GM23338 (cell line): ENCODE data around the gene DCUN1D4. TPM values are rescaled to one million over a fixed set of nuclear protein-coding genes. Genes with fewer than 3 reads are reported as not detected.

ENCODE experiments used
- ATAC-seq: fragments of 200-7000 bp; cut with Tn5 transposase; 3 replicates; pipeline ENCODE4 v1.9.1; 2020
- DNase-seq: peaks from one replicate; pipeline ENCODE4 v3.0.0-alpha.2; 2015; ENCODE audit warnings: low spot score
- H2AFZ ChIP-seq: fragments of 200-600 bp; sonication (generic); 2 replicates; pipeline ENCODE4 v1.8.0; 2016; ENCODE audit warnings: antibody characterized with exemption, mild to moderate bottlenecking, moderate library complexity
- H3F3A ChIP-seq: fragments of 200-600 bp; sonication (generic); replicated peaks from 2 replicates; pipeline ENCODE4 v1.8.0; 2017; ENCODE audit warnings: antibody characterized with exemption, mixed run types, low read depth
- H3K27ac ChIP-seq: fragments of 200-600 bp; sonication (generic); 2 replicates; pipeline ENCODE4 v1.6.1; 2016; ENCODE audit warnings: low read depth
- H3K27me3 ChIP-seq: fragments of 200-600 bp; sonication (generic); 2 replicates; pipeline ENCODE4 v1.8.0; 2016; ENCODE audit warnings: mild to moderate bottlenecking, mixed run types, moderate library complexity; ENCODE audit not compliant: insufficient read depth
- H3K36me3 ChIP-seq: fragments of 200-600 bp; sonication (generic); 2 replicates; pipeline ENCODE4 v1.8.0; 2016; ENCODE audit warnings: mild to moderate bottlenecking; ENCODE audit not compliant: insufficient read depth
- H3K4me1 ChIP-seq: fragments of 200-600 bp; sonication (generic); 2 replicates; pipeline ENCODE4 v1.8.0; 2016; ENCODE audit warnings: mild to moderate bottlenecking, moderate library complexity; ENCODE audit not compliant: insufficient read depth
- H3K4me2 ChIP-seq: fragments of 200-600 bp; sonication (generic); 2 replicates; pipeline ENCODE4 v1.7.1; 2017; ENCODE audit warnings: mixed run types
- H3K4me3 ChIP-seq: fragments of 200-600 bp; sonication (generic); 2 replicates; pipeline ENCODE4 v1.6.1; 2016; ENCODE audit warnings: mixed run types
- H3K79me2 ChIP-seq: fragments of 200-600 bp; sonication (generic); replicated peaks from 2 replicates; pipeline ENCODE4 v1.8.0; 2017; ENCODE audit warnings: mild to moderate bottlenecking; ENCODE audit not compliant: insufficient read depth
- H3K9me2 ChIP-seq: fragments of 200-600 bp; sonication (generic); 2 replicates; pipeline ENCODE4 v1.8.0; 2017; ENCODE audit not compliant: insufficient read depth
- H4K20me1 ChIP-seq: fragments of 200-600 bp; sonication (generic); replicated peaks from 2 replicates; pipeline ENCODE4 v1.8.0; 2017; ENCODE audit warnings: mild to moderate bottlenecking; ENCODE audit not compliant: insufficient read depth
- H3K27ac Mint-ChIP-seq: 2 replicates; pipeline ENCODE4 v1.8.0; 2020; ENCODE audit warnings: inconsistent platforms, mild to moderate bottlenecking, moderate library complexity, mixed read lengths
- H3K27me3 Mint-ChIP-seq: 3 replicates; pipeline ENCODE4 v1.8.0; 2022; ENCODE audit warnings: low read depth, mild to moderate bottlenecking, moderate library complexity, mixed read lengths, inconsistent platforms; ENCODE audit not compliant: insufficient read depth, poor library complexity
- H3K36me3 Mint-ChIP-seq: 3 replicates; pipeline ENCODE4 v1.8.0; 2021; ENCODE audit warnings: low read depth, mild to moderate bottlenecking, inconsistent platforms, moderate library complexity, mixed read lengths
- H3K4me1 Mint-ChIP-seq: 3 replicates; pipeline ENCODE4 v1.8.0; 2020; ENCODE audit warnings: mild to moderate bottlenecking, inconsistent platforms, mixed read lengths
- H3K4me3 Mint-ChIP-seq: 3 replicates; pipeline ENCODE4 v1.8.0; 2021; ENCODE audit warnings: moderate library complexity, mild to moderate bottlenecking, inconsistent platforms, mixed read lengths
- H3K9me3 Mint-ChIP-seq: 3 replicates; pipeline ENCODE4 v1.8.0; 2020; ENCODE audit warnings: moderate library complexity, mild to moderate bottlenecking, inconsistent platforms, mixed read lengths
- ETS1 ChIP-seq: IDR thresholded peaks from 2 replicates; pipeline ENCODE4 v1.6.1; 2016; ENCODE audit warnings: antibody characterized with exemption
- EZH2 ChIP-seq: fragments of 200-600 bp; sonication (generic); IDR thresholded peaks from one replicate; pipeline ENCODE4 v1.8.0; 2017; ENCODE audit warnings: antibody characterized with exemption, mild to moderate bottlenecking, low read depth; ENCODE audit not compliant: unreplicated experiment
- EZH2phosphoT487 ChIP-seq: fragments of 200-600 bp; sonication (generic); IDR thresholded peaks from one replicate; pipeline ENCODE4 v1.8.1; 2018; ENCODE audit warnings: antibody characterized with exemption; ENCODE audit not compliant: unreplicated experiment
- NANOG ChIP-seq: IDR thresholded peaks from 2 replicates; pipeline ENCODE4 v1.6.1; 2016; ENCODE audit warnings: antibody characterized with exemption, borderline replicate concordance
- POLR2AphosphoS5 ChIP-seq: IDR thresholded peaks from 2 replicates; pipeline ENCODE4 v1.6.1; 2016; ENCODE audit warnings: antibody characterized with exemption, low read depth
- REST ChIP-seq: IDR thresholded peaks from one replicate; pipeline ENCODE4 v1.6.1; 2018; ENCODE audit warnings: antibody characterized with exemption; ENCODE audit not compliant: unreplicated experiment
- ZNF114 ChIP-seq: fragments of 250-450 bp; sonication (Bioruptor Pico); IDR thresholded peaks from 2 replicates; pipeline ENCODE4 v1.5.0; 2020; ENCODE audit warnings: mild to moderate bottlenecking, moderate library complexity
- ZNF331 ChIP-seq: fragments of 250-450 bp; sonication (Bioruptor Pico); IDR thresholded peaks from 2 replicates; pipeline ENCODE4 v1.5.0; 2020; ENCODE audit warnings: low read depth, mild to moderate bottlenecking, moderate library complexity
- polyA plus RNA-seq: library from polyadenylated mRNA; unstranded; fragments of >200 nt; fragmentation: Nextera tagmentation; extraction: Ambion mirVana; gene quantifications from 2 replicates; pipeline ENCODE4 v1.2.1, GENCODE V29; 2016
- total RNA-seq: library from RNA; depleted of rRNA; stranded (reverse); fragments of >200 nt; shearing (Covaris generic); gene quantifications from 2 replicates; pipeline ENCODE4 v1.2.3, GENCODE V29; 2014
- TF ChIP-seq, protein P1 (sequence below), 2 experiments: fragments of 200-600 bp in 1 of 2; sonication (generic) in 1 of 2; conservative IDR thresholded peaks; 2 replicates each; pipeline versions ENCODE4 v1.5.1 to v1.6.1; 2016 to 2017; ENCODE audit warnings: antibody characterized with exemption in 2 of 2, low read depth in 2 of 2, mild to moderate bottlenecking in 2 of 2, moderate library complexity in 1 of 2

The DCUN1D4 gene
- total and polyA plus RNA-seq, 2 experiments from 2014 or later, result 26.1 to 54.8 TPM

DNA sequence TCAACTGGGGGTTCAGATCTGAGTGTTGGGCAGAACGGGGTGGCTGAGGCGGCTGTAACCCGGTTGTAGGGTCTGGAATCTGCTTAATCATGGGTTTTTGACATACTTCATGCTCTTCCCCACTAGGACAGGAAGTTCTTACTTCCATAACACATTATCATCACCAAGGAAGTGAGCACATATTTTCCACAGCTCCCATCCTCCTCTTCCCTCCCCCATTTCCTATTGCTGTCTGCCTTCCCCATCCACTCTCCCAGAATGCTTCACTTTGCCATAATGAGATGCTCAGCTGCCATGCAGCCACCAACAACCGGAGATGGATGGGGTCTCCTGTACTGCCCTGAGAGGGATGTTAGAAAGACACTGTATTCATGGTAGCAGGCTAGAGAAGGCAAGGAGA, 6.4 kb upstream of the DCUN1D4 start:
- H3K4me1 Mint-ChIP-seq, result peaks cover 6% of the 10 kb centered on the region; the same call in 2 of the 3 replicates
- no peak for DNase-seq
- H3K27me3 ChIP-seq, result peaks cover 12% of the 10 kb centered on the region

DNA sequence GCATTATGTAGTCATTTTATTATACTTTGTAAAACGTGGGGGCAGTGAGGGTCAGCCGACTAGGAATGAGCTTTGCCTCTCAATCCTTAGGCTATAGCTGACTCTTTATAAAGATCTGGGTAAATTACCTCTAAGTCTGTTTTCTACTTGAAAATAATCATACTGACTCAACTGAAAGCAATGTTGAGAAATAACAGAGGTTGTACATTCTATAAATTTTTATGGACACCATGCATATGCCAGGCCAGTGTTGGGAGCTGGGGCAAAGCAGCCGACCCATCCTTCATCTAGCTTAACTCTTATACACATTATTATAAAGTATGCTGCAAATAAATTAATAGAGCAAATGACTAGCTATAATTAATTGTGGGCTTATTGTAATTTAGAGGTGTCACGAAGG, 2.2 kb upstream of the DCUN1D4 start:
- no peaks in the 10 kb centered on the region; the same call in none of the 2 replicates for H3K4me1 ChIP-seq
- no peaks in the 10 kb centered on the region for H3K36me3 ChIP-seq
- peaks cover 17% of the 10 kb centered on the region for H3K79me2 ChIP-seq
- no peaks in the 10 kb centered on the region for H3K9me2 ChIP-seq
- H3K27me3 Mint-ChIP-seq, result peaks cover 9% of the 10 kb centered on the region
- no peaks in the 10 kb centered on the region for H4K20me1 ChIP-seq
- no peak overlapping the region for H3K27ac Mint-ChIP-seq
- H2AFZ ChIP-seq, result no peak overlapping the region
- DNase-seq (no peak), ATAC-seq (no peak)
- no peak overlapping the region for H3K4me3 Mint-ChIP-seq
- no peak overlapping the region for H3K27ac ChIP-seq
- H3F3A ChIP-seq, result no peaks in the 10 kb centered on the region
- H3K4me3 ChIP-seq, result no peak overlapping the region
- no peaks in the 10 kb centered on the region for H3K36me3 Mint-ChIP-seq
- H3K4me1 Mint-ChIP-seq, result peaks cover 18% of the 10 kb centered on the region; the same call in 2 of the 3 replicates
- H3K27me3 ChIP-seq, result peaks cover 20% of the 10 kb centered on the region
- H3K4me2 ChIP-seq, result no peak overlapping the region
- no peaks in the 10 kb centered on the region; the same call in 2 of the 3 replicates for H3K9me3 Mint-ChIP-seq
- TF ChIP-seq REST, result no peak
- no peak for TF ChIP-seq ZNF331
- TF ChIP-seq NANOG, result no peak
- TF ChIP-seq, protein P1, sequence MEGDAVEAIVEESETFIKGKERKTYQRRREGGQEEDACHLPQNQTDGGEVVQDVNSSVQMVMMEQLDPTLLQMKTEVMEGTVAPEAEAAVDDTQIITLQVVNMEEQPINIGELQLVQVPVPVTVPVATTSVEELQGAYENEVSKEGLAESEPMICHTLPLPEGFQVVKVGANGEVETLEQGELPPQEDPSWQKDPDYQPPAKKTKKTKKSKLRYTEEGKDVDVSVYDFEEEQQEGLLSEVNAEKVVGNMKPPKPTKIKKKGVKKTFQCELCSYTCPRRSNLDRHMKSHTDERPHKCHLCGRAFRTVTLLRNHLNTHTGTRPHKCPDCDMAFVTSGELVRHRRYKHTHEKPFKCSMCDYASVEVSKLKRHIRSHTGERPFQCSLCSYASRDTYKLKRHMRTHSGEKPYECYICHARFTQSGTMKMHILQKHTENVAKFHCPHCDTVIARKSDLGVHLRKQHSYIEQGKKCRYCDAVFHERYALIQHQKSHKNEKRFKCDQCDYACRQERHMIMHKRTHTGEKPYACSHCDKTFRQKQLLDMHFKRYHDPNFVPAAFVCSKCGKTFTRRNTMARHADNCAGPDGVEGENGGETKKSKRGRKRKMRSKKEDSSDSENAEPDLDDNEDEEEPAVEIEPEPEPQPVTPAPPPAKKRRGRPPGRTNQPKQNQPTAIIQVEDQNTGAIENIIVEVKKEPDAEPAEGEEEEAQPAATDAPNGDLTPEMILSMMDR (conservative IDR thresholded peaks at IDR 0.05; ENCODE audit: low read depth in 2 of 2), result no peak
- no peak for TF ChIP-seq ZNF114 (CRISPR knock-in tag)

More for the DNA sequence above, 6.4 kb upstream of the DCUN1D4 start:
- Histone ChIP-seq H3K79me2 (no peaks in the 10 kb centered on the region), H2AFZ (peak overlapping the region; percentile 63; the same call in 1 of the 2 replicates), H3K4me2 (no peak overlapping the region), H3F3A (no peaks in the 10 kb centered on the region), H3K4me1 (no peaks in the 10 kb centered on the region; the same call in 1 of the 2 replicates), H3K4me3 (no peak overlapping the region), H3K27ac (no peak overlapping the region), H4K20me1 (no peaks in the 10 kb centered on the region), H3K9me2 (no peaks in the 10 kb centered on the region), H3K36me3 (no peaks in the 10 kb centered on the region)
- ATAC-seq, result no peak
- H3K9me3 Mint-ChIP-seq, result no peaks in the 10 kb centered on the region
- H3K36me3 Mint-ChIP-seq, result no peaks in the 10 kb centered on the region
- peaks cover 2% of the 10 kb centered on the region for H3K27me3 Mint-ChIP-seq
- H3K27ac Mint-ChIP-seq, result no peak overlapping the region; the same call in 1 of the 2 replicates
- TF ChIP-seq EZH2 (no peak), ZNF114 (CRISPR knock-in tag) (no peak), ETS1 (no peak), EZH2phosphoT487 (no peak), POLR2AphosphoS5 (no peak)
- H3K4me3 Mint-ChIP-seq, result no peak overlapping the region
